GM12878 (cell line): Measurements from ENCODE around the gene AFAP1. TPM values are rescaled to one million over a fixed set of nuclear protein-coding genes. Genes with fewer than 3 reads are reported as not detected.

ENCODE experiments used
- ATAC-seq: fragments of 200-7000 bp; cut with Tn5 transposase; 3 replicates; pipeline ENCODE4 v1.9.1; 2020; ENCODE audit warnings: mild to moderate bottlenecking, moderate library complexity
- BruUV-seq: library from RNA; stranded (reverse); fragments of 400-500 nt; replicated peaks from 2 replicates; lab custom pipeline; 2021; lab: Mats Ljungman, UMichigan
- CTCF ChIA-PET: fragments of 300-600 bp; sonication (Branson Sonifier 250); formaldehyde crosslinking; extraction: SDS; loops from one replicate; lab custom pipeline; 2021; ENCODE audit warnings: inconsistent platforms; lab: Yijun Ruan, JAX
- POLR2A ChIA-PET: fragments of 350-600 bp; formaldehyde crosslinking; extraction: SDS; loops from one replicate; lab custom pipeline; 2021; ENCODE audit warnings: inconsistent platforms; lab: Charles Lee
- RAD21 ChIA-PET: fragments of 300-600 bp; sonication (Branson Sonifier 250); formaldehyde crosslinking; loops from one replicate; lab custom pipeline; 2023; ENCODE audit warnings: antibody characterized with exemption; ENCODE audit not compliant: unreplicated experiment; lab: Charles Lee
- SMC1A ChIA-PET: fragments of 300-600 bp; sonication (Branson Sonifier 250); formaldehyde crosslinking; loops from one replicate; lab custom pipeline; 2023; ENCODE audit not compliant: unreplicated experiment, uncharacterized antibody; lab: Charles Lee
- DNase-seq: peaks from one replicate; pipeline ENCODE4 v3.0.0-alpha.2; 2011; ENCODE audit warnings: low read depth, low spot score
- FAIRE-seq: peaks from 3 replicates; lab custom pipeline; 2011; peaks lifted over from hg19 to GRCh38; lab: Jason Lieb, UNC
- H2AFZ ChIP-seq: 2 replicates; pipeline ENCODE4 v1.6.0; 2011; ENCODE audit warnings: low read depth, low read length, control low read depth; ENCODE audit not compliant: control insufficient read depth
- H3K27ac ChIP-seq: 2 replicates; pipeline ENCODE4 v1.5.1; 2011; ENCODE audit warnings: control low read depth; ENCODE audit not compliant: control insufficient read depth, insufficient read depth
- H3K27me3 ChIP-seq, 2 experiments: replicated peaks in 1 of 2; 2 replicates each; pipeline versions ENCODE4 v1.6.0 to v1.6.1; 2011; ENCODE audit warnings: low read length in 1 of 2; ENCODE audit not compliant: control insufficient read depth in 2 of 2, insufficient read depth in 2 of 2
- H3K36me3 ChIP-seq, 2 experiments: 2 replicates each; pipeline ENCODE4 v1.5.1; 2011; ENCODE audit warnings: low read length in 1 of 2; ENCODE audit not compliant: control insufficient read depth in 2 of 2, insufficient read depth in 2 of 2
- H3K4me1 ChIP-seq: 2 replicates; pipeline ENCODE4 v1.6.1; 2011; ENCODE audit warnings: mild to moderate bottlenecking, low read length, moderate library complexity, mixed read lengths; ENCODE audit not compliant: control insufficient read depth, insufficient read depth
- H3K4me2 ChIP-seq: 2 replicates; pipeline ENCODE4 v1.6.0; 2011; ENCODE audit warnings: control low read depth; ENCODE audit not compliant: control insufficient read depth, insufficient read depth
- H3K4me3 ChIP-seq: fragments of 200-600 bp; sonication (generic); 2 replicates; pipeline ENCODE4 v1.5.1; 2016
- H3K79me2 ChIP-seq: 2 replicates; pipeline ENCODE4 v1.6.0; 2011; ENCODE audit warnings: low read length; ENCODE audit not compliant: control insufficient read depth, insufficient read depth
- H3K9ac ChIP-seq: 2 replicates; pipeline ENCODE4 v1.8.0; 2011; ENCODE audit warnings: low read length, control low read depth, mixed read lengths; ENCODE audit not compliant: control insufficient read depth, insufficient read depth
- H3K9me3 ChIP-seq: replicated peaks from 3 replicates; pipeline ENCODE4 v1.5.1; 2011; ENCODE audit warnings: mild to moderate bottlenecking, low read length; ENCODE audit not compliant: control insufficient read depth, insufficient read depth
- H4K20me1 ChIP-seq: 2 replicates; pipeline ENCODE4 v1.6.0; 2011; ENCODE audit not compliant: control insufficient read depth, insufficient read depth
- ATF3 ChIP-seq: IDR thresholded peaks from 2 replicates; pipeline ENCODE4 v1.6.1; 2011; ENCODE audit warnings: low read depth, mild to moderate bottlenecking, low read length, moderate library complexity, borderline replicate concordance; ENCODE audit errors: extremely low read depth
- ATF7 ChIP-seq: fragments of 450-650 bp; IDR thresholded peaks from 2 replicates; pipeline ENCODE4 v1.6.1; 2016; ENCODE audit warnings: low read depth, mild to moderate bottlenecking
- FOXK2 ChIP-seq: fragments of 450-650 bp; IDR thresholded peaks from 2 replicates; pipeline ENCODE4 v1.6.1; 2017; ENCODE audit warnings: mild to moderate bottlenecking, moderate library complexity
- LARP7 ChIP-seq: fragments of 450-650 bp; IDR thresholded peaks from 2 replicates; pipeline ENCODE4 v1.6.1; 2017; ENCODE audit warnings: mild to moderate bottlenecking
- PBX3 ChIP-seq: IDR thresholded peaks from 2 replicates; pipeline ENCODE4 v1.6.1; 2011; ENCODE audit warnings: mild to moderate bottlenecking, low read depth, low read length, moderate library complexity; ENCODE audit not compliant: insufficient replicate concordance
- RCOR1 ChIP-seq: conservative IDR thresholded peaks from 2 replicates; pipeline ENCODE4 v1.6.1; 2012; ENCODE audit warnings: low read depth, low read length, improper control_type of control experiment
- SMAD5 ChIP-seq: IDR thresholded peaks from 2 replicates; pipeline ENCODE4 v1.6.1; 2016; ENCODE audit warnings: antibody characterized with exemption, low read depth
- TCF12 ChIP-seq: IDR thresholded peaks from 2 replicates; pipeline ENCODE4 v1.6.1; 2011; ENCODE audit warnings: low read depth, mild to moderate bottlenecking, low read length
- WGBS: methylation state at CpG from one replicate; pipeline ENCODE4 v1.1.6; 2016; ENCODE audit warnings: low lambda C conversion rate; ENCODE audit not compliant: insufficient replicate concordance, insufficient coverage; ENCODE audit errors: missing lambda C conversion rate; 5-methylcytosine and 5-hydroxymethylcytosine counted together
- in situ Hi-C: fragments of 300-500 bp; cut with MboI; formaldehyde crosslinking; loops from 9 replicates; pipeline ENCODE4 v1.14.3; 2018; ENCODE audit warnings: mixed read lengths
- intact Hi-C: fragments of 100-400 bp; cut with micrococcal nuclease; formaldehyde crosslinking; loops from one replicate; pipeline ENCODE4 v1.14.2; 2022; ENCODE audit not compliant: unreplicated experiment
- polyA plus RNA-seq, 11 experiments: library from polyadenylated mRNA; depleted of rRNA in 4 of 11; unstranded in 6 of 11; stranded (reverse) in 5 of 11; fragments of >200 nt; fragmentation: Nextera tagmentation in 4 of 11; fragmentation: Illumina TruSeq in 1 of 11; extraction: Ambion mirVana in 4 of 11; extraction: Trizol in 1 of 11; gene quantifications; 1 replicate in 1 of 11; 2 replicates in 10 of 11; pipeline versions ENCODE4 v1.2.1 to v1.2.3, GENCODE V29; 2011 to 2016; ENCODE audit warnings: inconsistent platforms in 2 of 11, missing spikeins in 2 of 11, low read depth in 1 of 11
- total RNA-seq, 4 experiments: library from RNA; depleted of rRNA in 3 of 4; stranded (reverse); fragments of >200 nt in 3 of 4; fragmentation: Illumina TruSeq in 1 of 4; extraction: Trizol in 1 of 4; gene quantifications; 2 replicates each; pipeline versions ENCODE4 v1.2.1 to v1.2.3, GENCODE V29; 2013 to 2021

The AFAP1 gene
- total and polyA plus RNA-seq, 10 of the 15 experiments (the other 5 are each of a cell fraction or from before 2014, with no cell fraction given): 0.02 to 0.23 (median 0.09) TPM; not detected in 1

GRCh38 chr4:7807351-7807921 lies 132.2 kb downstream of the AFAP1 start:
- no peaks in the 10 kb centered on the region for H3K36me3 ChIP-seq
- no peak for FAIRE-seq
- ChIA-PET SMC1A (interaction anchor here (1.3 kb wide), 1 partner anchor 174 kb away, joined by 3 read pairs; no protein-coding TSS in a partner anchor), RAD21 (interaction anchor here (0.7 to 1.2 kb wide), 2 partner anchors 29 to 45 kb away, joined by 3 to 4 read pairs; no protein-coding TSS in a partner anchor), POLR2A (no interaction called here), CTCF (interaction anchor here (1.5 to 7.7 kb wide), 2 partner anchors 10 to 180 kb away, joined by 3 to 104 read pairs; no protein-coding TSS in a partner anchor)
- H3K9ac ChIP-seq: no peak overlapping the region
- no peak overlapping the region for H2AFZ ChIP-seq
- H3K9me3 ChIP-seq: no peaks in the 10 kb centered on the region
- no peak overlapping the region for H3K27ac ChIP-seq
- in situ Hi-C loops: no loop called here
- no peaks in the 10 kb centered on the region for H3K4me1 ChIP-seq
- H3K4me2 ChIP-seq: no peak overlapping the region
- no peak overlapping the region for H3K4me3 ChIP-seq
- WGBS: 40% methylated on average over 12 of the region's 12 CpGs
- ATAC-seq: no peak
- intact Hi-C loops: no loop called here
- no peaks in the 10 kb centered on the region for H3K27me3 ChIP-seq
- no peak for TF ChIP-seq TCF12
- TF ChIP-seq ATF3: no peak
- H4K20me1 ChIP-seq: no peaks in the 10 kb centered on the region
- no TSS peak for BruUV-seq
- no peaks in the 10 kb centered on the region for H3K79me2 ChIP-seq
- no peak for DNase-seq

- RAD21 ChIA-PET: interaction anchor here (0.7 to 2.6 kb wide), 3 partner anchors 30 to 182 kb away, joined by 3 to 12 read pairs (median 4); no protein-coding TSS in a partner anchor
- H3K27me3 ChIP-seq: no peaks in the 10 kb centered on the region
- TF ChIP-seq FOXK2 (no peak), PBX3 (no peak), SMAD5 (no peak), RCOR1 (no peak), LARP7 (no peak), ATF7 (no peak)
- WGBS: 25% methylated on average over 11 of the region's 11 CpGs
- CTCF ChIA-PET: interaction anchor here (1.5 to 7.7 kb wide), 2 partner anchors 11 to 181 kb away, joined by 3 to 104 read pairs; no protein-coding TSS in a partner anchor
- FAIRE-seq (no peak), DNase-seq (no peak), ATAC-seq (no peak)
- intact Hi-C loops (no loop called here), in situ Hi-C loops (no loop called here)
- no peaks in the 10 kb centered on the region for H3K79me2 ChIP-seq
- POLR2A ChIA-PET: no interaction called here
- no peaks in the 10 kb centered on the region for H3K36me3 ChIP-seq
- H3K9ac ChIP-seq: no peak overlapping the region
- BruUV-seq: no TSS peak
- no peaks in the 10 kb centered on the region for H3K4me1 ChIP-seq
- H3K27ac ChIP-seq: no peak overlapping the region
- H3K9me3 ChIP-seq: no peaks in the 10 kb centered on the region
- SMC1A ChIA-PET: interaction anchor here (1.3 to 5.2 kb wide), 2 partner anchors 123 to 182 kb away, joined by 3 to 26 read pairs; no protein-coding TSS in a partner anchor
- no peak overlapping the region for H2AFZ ChIP-seq
- H3K4me2 ChIP-seq: no peak overlapping the region
- no peaks in the 10 kb centered on the region for H4K20me1 ChIP-seq
- no peak overlapping the region for H3K4me3 ChIP-seq
Observed at GRCh38 chr4:7806338-7807090, 133.1 kb downstream of the AFAP1 start.
